Germinal center (tissue), 1 donor: Measurements from ENCODE around the gene NCMAP.
"Not testable (repeated sequence)": the region's sequence is repeated elsewhere in the genome, so short reads cannot be mapped to it uniquely, and the experiment has no call there.

Experiments
- DNase-seq: peaks from one replicate; pipeline ENCODE4 v3.0.0; 2012; ENCODE audit warnings: mixed read lengths, low spot score

The NCMAP gene, protein sequence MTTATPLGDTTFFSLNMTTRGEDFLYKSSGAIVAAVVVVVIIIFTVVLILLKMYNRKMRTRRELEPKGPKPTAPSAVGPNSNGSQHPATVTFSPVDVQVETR

GRCh38 chr1:24555591-24556413, at the start of gene NCMAP:
Gene NCMAP (plus strand): TSS chr1:24556087. CDS start chr1:24595431, 39,344 bp downstream.
- peak; percentile 65 for DNase-seq

DNA sequence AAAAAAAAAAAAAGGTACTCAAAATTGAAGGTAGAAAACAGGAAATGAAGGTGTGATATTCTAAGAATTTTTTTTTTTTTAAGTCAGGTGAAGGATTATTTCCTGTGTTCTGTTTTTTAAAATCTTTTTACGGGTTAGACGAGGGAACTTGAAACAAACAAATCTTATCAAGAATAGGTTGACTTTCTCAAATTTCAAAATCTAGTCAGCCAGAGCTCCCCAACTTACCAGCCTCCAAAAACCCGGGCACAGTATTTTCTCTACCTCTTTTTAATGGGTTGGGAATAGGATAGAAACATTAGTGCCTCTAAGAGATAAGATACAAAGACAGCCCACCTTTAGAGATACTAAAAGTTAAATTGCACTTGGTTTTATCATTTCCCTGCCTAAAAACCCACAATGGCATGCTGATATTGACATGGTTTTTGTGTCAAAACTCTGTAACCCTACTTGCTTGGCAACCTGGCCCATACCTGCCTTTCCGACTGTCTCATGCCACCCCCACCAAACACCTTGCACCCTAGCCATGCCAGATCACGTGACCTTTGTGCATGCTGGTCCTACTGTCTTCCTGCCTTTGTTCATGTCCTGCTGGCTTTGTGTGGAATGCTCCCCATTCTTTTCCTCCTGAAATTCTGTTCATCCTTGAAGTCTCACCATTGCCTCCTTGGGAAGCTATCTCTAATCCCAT, 49.1 kb upstream of the NCMAP start:
- DNase-seq, result no peak

- no peak for DNase-seq
These were observed 48.5 kb upstream of the NCMAP start for GRCh38 chr1:24507405-24507804.

DNA sequence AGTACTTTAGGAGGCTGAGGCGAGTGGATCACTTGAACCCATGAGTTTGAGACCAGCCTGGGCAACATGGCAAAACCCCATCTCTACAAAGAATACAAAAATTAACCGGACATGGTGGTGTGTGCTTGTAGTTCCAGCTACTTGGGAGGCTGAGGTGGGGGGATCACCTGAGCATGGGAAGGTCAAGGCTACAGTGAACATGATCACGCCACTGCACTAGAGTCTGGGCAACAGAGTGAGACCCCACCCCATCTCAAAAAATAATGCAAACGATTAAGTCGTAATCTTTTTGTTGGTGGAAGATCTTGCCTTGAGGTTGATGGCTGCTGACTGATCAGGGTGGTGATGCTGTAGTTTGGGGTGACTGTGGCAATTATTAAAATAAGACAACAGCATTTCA, 47.0 kb upstream of the NCMAP start:
- DNase-seq, result no peak

- DNase-seq, result no peak
These were observed 42.2 kb upstream of the NCMAP start for GRCh38 chr1:24513706-24514105.

GRCh38 chr1:24514946-24515345, 40.9 kb upstream of the NCMAP start:
- DNase-seq, result no peak

DNA sequence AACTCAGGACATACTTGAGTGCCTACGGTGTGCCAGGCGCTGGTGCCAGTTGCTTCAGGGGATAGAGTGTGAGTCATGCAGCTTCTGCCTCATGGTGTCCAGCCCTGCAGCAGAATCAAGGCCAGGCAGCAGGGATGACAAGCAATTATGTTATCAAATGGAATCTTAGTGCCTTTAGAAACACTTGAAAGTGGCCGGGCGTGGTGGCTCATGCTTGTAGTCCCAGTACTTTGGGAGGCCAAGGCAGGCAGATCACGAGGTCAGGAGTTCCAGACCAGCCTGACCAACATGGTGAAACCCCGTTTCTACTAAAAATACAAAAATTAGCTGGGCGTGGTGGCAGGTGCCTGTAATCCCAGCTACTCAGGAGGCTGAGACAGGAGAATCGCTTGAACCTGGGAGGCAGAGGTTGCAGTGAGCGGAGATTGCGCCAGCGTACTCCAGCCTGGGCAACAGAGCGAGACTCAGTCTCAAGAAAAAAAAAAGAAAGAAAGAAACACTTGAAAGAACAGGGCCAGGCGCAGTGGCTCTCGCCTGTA, 40.1 kb upstream of the NCMAP start:
- not testable (repeated sequence) for DNase-seq

- no peak for DNase-seq
These were observed 39.4 kb upstream of the NCMAP start for GRCh38 chr1:24516506-24516905.

DNA sequence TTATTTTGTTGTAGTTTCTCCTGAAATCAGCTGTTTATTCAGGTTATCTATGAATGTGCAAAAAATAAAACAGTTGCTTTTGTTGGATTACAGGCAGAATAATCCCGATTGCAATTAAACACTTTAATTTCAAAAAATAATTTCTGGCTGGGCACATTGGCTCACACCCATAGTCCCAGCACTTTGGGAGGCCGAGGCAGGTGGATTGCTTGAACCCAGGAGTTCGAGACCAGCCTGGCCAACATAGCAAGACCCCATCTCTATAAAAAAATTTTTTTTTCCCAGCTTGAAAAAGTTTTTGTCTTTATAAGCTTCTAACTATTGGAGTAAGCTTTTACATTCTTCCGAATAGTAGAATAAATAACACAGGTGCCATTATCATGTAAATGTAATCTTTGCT, 38.0 kb upstream of the NCMAP start:
- no peak for DNase-seq

DNA sequence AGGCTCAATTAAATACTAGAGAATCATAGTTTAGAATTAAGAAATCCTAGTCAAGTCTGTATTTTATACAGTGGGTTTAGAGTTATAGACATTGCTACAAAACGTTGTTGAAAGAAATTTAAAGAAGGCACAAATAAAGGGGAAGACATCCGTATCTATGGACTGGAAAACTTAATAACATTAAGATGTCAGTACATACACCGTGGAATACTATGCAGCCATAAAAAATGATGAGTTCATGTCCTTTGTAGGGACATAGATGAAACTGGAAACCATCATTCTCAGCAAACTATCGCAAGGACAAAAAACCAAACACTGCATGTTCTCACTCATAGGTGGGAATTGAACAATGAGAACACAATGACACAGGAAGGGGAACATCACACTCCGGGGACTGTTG, 35.6 kb upstream of the NCMAP start:
- DNase-seq, result not testable (repeated sequence)

DNA sequence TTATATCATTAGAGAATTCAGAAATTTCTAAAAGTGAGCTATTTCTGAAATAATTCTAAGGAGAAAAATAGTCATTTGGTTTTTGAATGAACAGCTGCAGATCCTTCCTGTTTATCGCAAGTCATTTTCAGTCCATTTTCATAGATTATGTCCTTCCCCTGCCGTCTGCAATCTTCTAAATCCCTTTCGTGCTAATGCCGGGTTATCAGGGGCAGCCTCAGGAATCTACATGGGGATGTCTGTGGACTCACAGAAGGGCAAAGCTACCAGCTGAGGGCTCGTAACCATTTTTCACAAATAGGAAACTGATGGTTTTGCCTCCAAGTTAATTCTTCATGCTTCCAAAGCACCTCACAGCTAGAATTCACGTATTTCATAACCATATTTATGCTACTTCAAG, 30.3 kb upstream of the NCMAP start:
- DNase-seq, result no peak

DNA sequence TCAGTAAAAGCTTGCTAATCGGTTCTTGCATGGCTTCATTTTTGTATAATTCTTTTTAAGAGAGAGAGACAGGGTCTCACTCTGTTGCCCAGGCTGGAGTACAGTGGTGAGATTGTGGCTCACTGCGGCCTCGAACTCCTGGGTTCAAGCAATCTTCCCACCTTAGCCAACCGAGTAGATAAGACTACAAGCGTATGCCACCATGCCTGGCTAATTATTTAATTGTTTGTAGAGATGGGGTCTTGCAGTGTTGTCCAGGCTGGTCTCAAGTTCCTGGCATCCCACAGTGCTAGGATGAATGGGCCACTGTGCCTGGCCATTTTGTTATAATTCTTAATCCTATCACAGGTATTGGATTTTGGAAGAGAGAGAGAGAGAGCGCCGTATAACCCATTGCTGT, 29.8 kb upstream of the NCMAP start:
- DNase-seq, result no peak

DNA sequence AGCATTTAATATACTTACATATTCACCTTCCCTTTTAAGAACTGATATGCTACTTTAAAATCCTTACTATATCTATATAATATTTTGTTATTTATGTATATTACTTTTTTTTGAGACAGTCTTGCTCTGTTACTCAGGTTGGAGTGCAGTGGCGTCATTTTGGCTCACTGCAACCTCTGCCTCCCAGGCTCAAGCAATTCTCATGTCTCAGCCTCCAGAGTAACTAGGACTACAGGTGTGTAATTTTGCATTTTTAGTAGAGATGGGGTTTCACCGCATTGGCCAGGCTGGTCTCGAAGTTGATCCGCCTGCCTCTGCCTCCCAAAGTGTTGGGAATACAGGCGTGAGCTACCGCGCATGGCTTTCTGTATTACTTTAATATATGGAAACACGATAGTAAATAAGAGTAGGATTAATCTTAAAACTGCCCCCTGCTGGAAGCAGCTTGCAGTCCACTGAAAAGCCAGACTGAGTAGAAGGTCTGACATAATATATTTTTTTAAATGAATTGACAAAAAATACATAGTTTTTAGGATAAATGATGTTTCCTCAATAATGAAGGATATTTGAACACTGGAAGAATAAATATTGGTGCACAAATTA, 28.8 kb upstream of the NCMAP start:
- DNase-seq, result peak; percentile 50

DNA sequence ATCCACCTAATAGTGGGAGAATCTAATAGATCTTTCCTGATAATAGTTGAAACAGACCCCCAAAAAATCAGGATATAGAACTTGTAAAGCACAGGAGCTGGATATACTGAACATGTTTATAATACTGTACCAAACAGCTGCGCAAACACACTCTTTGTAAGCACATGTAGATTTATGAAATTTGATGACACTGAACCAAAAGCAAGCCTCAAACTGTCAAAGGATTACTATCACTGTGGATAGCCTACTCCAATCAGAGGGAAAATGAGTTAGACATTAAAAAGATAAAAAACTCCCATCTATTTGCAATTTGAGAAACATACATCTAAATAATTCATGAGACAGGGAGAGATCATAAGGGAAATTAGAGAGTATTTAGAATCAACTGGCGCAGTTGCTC, 27.1 kb upstream of the NCMAP start:
- DNase-seq, result no peak

DNA sequence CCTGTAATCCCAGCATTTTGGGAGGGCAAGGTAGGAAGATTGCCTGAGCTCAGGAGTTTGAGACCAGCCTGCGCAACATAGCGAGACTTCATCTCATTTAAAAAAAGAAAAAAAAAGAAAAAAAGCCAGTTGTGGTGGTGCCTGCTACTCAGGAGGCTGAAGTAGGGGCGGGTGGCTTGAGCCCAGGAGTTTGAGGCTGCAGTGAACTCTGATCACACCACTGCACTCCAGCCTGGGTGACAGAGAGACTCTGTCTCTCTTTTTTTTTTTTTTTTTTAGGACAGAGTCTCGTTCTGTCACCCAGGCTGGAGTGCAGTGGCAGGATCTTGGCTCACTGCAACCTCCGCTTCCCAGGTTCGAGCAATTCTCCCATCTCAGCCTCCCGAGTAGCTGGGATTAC, 26.6 kb upstream of the NCMAP start:
- not testable (repeated sequence) for DNase-seq

- DNase-seq, result peak; percentile 85
These were observed 20.9 kb upstream of the NCMAP start for GRCh38 chr1:24535021-24535424.

DNA sequence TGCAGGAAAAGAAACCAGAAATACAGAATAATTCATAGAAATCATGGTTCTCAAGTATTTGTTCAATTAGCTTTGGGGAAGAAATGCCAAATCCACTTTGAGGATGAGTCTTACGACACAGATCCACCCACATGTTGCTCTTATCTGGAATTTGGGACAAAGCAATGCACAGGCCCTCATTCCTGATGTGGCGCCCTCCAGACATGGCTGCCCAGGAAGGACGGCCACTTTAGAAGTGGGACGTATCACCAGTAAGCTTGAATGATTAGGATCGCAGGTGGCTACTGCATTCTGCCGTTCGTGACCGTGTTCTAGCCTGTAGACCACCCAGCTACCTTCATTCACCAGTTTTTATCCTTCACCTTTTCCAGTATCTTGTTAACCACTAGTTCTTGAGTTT, 20.1 kb upstream of the NCMAP start:
- DNase-seq, result no peak

DNA sequence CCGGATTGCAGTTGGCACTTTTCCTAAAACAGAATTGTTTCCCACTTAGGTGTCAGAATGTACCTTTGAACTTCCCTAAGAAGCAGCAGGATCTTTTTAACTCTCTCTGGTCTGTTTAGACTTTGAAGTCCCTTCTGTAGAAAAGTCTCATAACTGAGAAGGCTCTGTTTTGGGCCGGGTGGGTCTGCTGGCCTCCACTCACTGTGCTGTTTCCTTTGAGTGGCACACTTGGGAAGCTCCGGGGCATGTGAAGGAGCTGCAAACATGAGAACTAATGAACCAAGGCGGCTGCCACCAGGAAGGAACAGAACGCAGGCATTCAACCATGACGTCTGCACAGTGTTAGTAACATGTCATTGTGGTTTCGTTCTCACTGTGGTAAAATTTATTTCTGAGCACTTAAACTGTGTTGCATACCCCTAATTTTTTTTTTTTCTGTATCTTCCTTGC, 19.5 kb upstream of the NCMAP start:
- DNase-seq, result peak; percentile 64

- no peak for DNase-seq
These were observed 15.6 kb upstream of the NCMAP start for GRCh38 chr1:24540051-24540905.

GRCh38 chr1:24540906-24541710, 14.8 kb upstream of the NCMAP start:
- DNase-seq, result no peak
